ENCODE results near the gene ADGRG3.

The ADGRG3 gene

DNA sequence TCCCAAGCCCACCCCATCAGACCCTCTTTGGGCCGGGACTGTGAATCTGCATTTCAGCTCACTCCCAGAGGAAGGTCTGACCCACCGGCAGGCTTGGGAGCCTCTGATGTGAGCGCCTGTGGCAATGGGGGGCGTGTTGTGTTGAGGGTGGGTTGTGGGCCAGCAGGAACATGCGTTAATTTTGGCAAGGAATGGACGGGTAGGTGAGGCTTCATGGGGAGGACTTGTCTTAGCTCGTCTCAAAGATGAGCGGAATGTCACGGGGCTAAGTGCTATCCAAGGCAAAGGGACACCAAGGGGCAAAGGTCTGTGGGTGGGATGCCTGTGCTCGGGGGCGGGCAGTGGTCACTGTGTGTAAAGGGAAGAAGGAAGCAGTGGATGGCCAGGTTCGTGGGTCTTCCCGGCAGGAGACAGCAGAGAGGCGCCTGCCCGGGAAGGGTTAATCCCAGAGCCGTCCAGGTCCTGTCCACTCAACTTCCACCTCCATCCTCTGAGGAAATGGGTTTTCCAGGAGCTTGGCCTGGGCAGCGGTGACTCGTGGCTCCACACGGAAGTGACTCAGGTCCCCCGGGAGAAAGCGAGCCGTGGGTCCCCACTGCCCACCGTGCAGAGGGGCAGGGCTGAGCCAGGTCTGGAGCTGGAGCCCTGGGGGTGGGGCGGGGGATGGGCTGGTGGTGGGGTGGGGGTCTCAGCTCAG lies 22.3 kb upstream of the ADGRG3 start:
- TF ChIP-seq ESRRG (CRISPR knock-in tag; IDR thresholded peaks at IDR 0.05) (no peak), ZNF565 (CRISPR knock-in tag; conservative IDR thresholded peaks at IDR 0.05; ENCODE audit: low read depth) (no peak), ARNTL (CRISPR knock-in tag; IDR thresholded peaks at IDR 0.05; ENCODE audit: borderline replicate concordance, low read depth) (no peak), ZNF8 (CRISPR knock-in tag; IDR thresholded peaks at IDR 0.05) (no peak), SNAI2 (CRISPR knock-in tag; IDR thresholded peaks at IDR 0.05) (no peak), ISL1 (CRISPR knock-in tag; IDR thresholded peaks at IDR 0.05) (no peak), PPARA (CRISPR knock-in tag; IDR thresholded peaks at IDR 0.05; ENCODE audit: borderline replicate concordance) (no peak), ZNF70 (CRISPR knock-in tag; IDR thresholded peaks at IDR 0.05) (no peak), RARB (CRISPR knock-in tag; IDR thresholded peaks at IDR 0.05) (no peak), ZFP3 (CRISPR knock-in tag; IDR thresholded peaks at IDR 0.05) (no peak), GLIS3 (CRISPR knock-in tag; IDR thresholded peaks at IDR 0.05) (no peak), BACH2 (CRISPR knock-in tag; IDR thresholded peaks at IDR 0.05; ENCODE audit: borderline replicate concordance) (no peak), CSDC2 (CRISPR knock-in tag; IDR thresholded peaks at IDR 0.05) (no peak), ZFP30 (CRISPR knock-in tag; IDR thresholded peaks at IDR 0.05) (no peak)
- TF ChIP-seq, protein P1, sequence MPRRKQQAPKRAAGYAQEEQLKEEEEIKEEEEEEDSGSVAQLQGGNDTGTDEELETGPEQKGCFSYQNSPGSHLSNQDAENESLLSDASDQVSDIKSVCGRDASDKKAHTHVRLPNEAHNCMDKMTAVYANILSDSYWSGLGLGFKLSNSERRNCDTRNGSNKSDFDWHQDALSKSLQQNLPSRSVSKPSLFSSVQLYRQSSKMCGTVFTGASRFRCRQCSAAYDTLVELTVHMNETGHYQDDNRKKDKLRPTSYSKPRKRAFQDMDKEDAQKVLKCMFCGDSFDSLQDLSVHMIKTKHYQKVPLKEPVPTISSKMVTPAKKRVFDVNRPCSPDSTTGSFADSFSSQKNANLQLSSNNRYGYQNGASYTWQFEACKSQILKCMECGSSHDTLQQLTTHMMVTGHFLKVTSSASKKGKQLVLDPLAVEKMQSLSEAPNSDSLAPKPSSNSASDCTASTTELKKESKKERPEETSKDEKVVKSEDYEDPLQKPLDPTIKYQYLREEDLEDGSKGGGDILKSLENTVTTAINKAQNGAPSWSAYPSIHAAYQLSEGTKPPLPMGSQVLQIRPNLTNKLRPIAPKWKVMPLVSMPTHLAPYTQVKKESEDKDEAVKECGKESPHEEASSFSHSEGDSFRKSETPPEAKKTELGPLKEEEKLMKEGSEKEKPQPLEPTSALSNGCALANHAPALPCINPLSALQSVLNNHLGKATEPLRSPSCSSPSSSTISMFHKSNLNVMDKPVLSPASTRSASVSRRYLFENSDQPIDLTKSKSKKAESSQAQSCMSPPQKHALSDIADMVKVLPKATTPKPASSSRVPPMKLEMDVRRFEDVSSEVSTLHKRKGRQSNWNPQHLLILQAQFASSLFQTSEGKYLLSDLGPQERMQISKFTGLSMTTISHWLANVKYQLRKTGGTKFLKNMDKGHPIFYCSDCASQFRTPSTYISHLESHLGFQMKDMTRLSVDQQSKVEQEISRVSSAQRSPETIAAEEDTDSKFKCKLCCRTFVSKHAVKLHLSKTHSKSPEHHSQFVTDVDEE (CRISPR knock-in tag; IDR thresholded peaks at IDR 0.05), result no peak
- TF ChIP-seq, protein P2, sequence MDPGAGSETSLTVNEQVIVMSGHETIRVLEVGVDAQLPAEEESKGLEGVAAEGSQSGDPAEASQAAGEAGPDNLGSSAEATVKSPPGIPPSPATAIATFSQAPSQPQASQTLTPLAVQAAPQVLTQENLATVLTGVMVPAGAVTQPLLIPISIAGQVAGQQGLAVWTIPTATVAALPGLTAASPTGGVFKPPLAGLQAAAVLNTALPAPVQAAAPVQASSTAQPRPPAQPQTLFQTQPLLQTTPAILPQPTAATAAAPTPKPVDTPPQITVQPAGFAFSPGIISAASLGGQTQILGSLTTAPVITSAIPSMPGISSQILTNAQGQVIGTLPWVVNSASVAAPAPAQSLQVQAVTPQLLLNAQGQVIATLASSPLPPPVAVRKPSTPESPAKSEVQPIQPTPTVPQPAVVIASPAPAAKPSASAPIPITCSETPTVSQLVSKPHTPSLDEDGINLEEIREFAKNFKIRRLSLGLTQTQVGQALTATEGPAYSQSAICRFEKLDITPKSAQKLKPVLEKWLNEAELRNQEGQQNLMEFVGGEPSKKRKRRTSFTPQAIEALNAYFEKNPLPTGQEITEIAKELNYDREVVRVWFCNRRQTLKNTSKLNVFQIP (CRISPR knock-in tag; IDR thresholded peaks at IDR 0.05; ENCODE audit: borderline replicate concordance, low read depth), result no peak
- TF ChIP-seq, protein P3, sequence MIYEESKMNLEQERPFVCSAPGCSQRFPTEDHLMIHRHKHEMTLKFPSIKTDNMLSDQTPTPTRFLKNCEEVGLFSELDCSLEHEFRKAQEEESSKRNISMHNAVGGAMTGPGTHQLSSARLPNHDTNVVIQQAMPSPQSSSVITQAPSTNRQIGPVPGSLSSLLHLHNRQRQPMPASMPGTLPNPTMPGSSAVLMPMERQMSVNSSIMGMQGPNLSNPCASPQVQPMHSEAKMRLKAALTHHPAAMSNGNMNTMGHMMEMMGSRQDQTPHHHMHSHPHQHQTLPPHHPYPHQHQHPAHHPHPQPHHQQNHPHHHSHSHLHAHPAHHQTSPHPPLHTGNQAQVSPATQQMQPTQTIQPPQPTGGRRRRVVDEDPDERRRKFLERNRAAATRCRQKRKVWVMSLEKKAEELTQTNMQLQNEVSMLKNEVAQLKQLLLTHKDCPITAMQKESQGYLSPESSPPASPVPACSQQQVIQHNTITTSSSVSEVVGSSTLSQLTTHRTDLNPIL (CRISPR knock-in tag; IDR thresholded peaks at IDR 0.05; ENCODE audit: low read depth), result no peak
- ATAC-seq, result no peak

DNA sequence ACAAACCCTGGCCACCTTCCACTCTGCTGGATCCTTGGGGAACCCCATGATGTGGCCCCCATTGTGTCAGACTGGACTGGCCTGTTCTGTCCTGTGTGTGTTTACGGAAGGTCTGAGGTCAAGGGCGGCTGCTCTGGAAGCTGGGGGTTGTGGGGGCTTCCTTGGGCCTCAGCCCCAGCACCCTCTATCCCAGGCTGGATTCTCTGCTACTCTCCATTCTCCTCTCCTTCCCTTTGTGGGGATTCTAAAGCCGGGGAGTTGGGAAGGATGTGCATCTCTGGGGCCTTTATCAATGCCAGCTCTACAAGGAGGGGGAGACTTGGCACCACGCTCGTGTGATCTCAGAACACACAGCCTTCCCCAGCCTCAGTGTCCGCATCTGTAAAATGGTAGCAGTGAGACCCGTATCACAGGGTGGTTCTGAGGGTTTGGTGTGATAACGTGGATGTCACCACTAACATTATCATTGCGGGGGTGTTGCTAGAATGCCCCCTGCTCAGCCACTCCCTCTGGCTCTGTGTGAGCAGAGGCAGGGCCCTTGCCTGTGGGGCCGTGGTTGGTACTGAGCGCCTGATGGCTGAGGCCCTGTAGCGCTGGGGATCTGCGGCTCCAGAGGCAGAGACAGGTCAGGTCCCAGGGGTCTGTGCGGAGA lies 21.6 kb upstream of the ADGRG3 start:
- ATAC-seq, result no peak
- TF ChIP-seq ZC3H10 (CRISPR knock-in tag; IDR thresholded peaks at IDR 0.05), result no peak
- TF ChIP-seq CSDC2 (CRISPR knock-in tag; IDR thresholded peaks at IDR 0.05), result no peak
- no peak for TF ChIP-seq SNAI2 (CRISPR knock-in tag; IDR thresholded peaks at IDR 0.05)
- TF ChIP-seq ZNF8 (CRISPR knock-in tag; IDR thresholded peaks at IDR 0.05), result no peak
- no peak for TF ChIP-seq GLIS3 (CRISPR knock-in tag; IDR thresholded peaks at IDR 0.05)
- no peak for TF ChIP-seq PPARA (CRISPR knock-in tag; IDR thresholded peaks at IDR 0.05; ENCODE audit: borderline replicate concordance)
- no peak for TF ChIP-seq ZNF70 (CRISPR knock-in tag; IDR thresholded peaks at IDR 0.05)
- TF ChIP-seq, protein P2 (CRISPR knock-in tag; IDR thresholded peaks at IDR 0.05; ENCODE audit: borderline replicate concordance, low read depth), result no peak
- TF ChIP-seq ZFP3 (CRISPR knock-in tag; IDR thresholded peaks at IDR 0.05), result no peak
- no peak for TF ChIP-seq ARNTL (CRISPR knock-in tag; IDR thresholded peaks at IDR 0.05; ENCODE audit: borderline replicate concordance, low read depth)
- no peak for TF ChIP-seq TOX (CRISPR knock-in tag; IDR thresholded peaks at IDR 0.05; ENCODE audit: borderline replicate concordance)
- TF ChIP-seq BACH2 (CRISPR knock-in tag; IDR thresholded peaks at IDR 0.05; ENCODE audit: borderline replicate concordance), result no peak
- TF ChIP-seq, protein P4, sequence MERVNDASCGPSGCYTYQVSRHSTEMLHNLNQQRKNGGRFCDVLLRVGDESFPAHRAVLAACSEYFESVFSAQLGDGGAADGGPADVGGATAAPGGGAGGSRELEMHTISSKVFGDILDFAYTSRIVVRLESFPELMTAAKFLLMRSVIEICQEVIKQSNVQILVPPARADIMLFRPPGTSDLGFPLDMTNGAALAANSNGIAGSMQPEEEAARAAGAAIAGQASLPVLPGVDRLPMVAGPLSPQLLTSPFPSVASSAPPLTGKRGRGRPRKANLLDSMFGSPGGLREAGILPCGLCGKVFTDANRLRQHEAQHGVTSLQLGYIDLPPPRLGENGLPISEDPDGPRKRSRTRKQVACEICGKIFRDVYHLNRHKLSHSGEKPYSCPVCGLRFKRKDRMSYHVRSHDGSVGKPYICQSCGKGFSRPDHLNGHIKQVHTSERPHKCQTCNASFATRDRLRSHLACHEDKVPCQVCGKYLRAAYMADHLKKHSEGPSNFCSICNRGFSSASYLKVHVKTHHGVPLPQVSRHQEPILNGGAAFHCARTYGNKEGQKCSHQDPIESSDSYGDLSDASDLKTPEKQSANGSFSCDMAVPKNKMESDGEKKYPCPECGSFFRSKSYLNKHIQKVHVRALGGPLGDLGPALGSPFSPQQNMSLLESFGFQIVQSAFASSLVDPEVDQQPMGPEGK (CRISPR knock-in tag; IDR thresholded peaks at IDR 0.05; ENCODE audit: borderline replicate concordance), result no peak
- TF ChIP-seq ZNF565 (CRISPR knock-in tag; conservative IDR thresholded peaks at IDR 0.05; ENCODE audit: low read depth), result no peak
- TF ChIP-seq ZFP30 (CRISPR knock-in tag; IDR thresholded peaks at IDR 0.05), result no peak
- TF ChIP-seq, protein P1 (CRISPR knock-in tag; IDR thresholded peaks at IDR 0.05), result no peak
- no peak for TF ChIP-seq ESRRG (CRISPR knock-in tag; IDR thresholded peaks at IDR 0.05)
- TF ChIP-seq, protein P5, sequence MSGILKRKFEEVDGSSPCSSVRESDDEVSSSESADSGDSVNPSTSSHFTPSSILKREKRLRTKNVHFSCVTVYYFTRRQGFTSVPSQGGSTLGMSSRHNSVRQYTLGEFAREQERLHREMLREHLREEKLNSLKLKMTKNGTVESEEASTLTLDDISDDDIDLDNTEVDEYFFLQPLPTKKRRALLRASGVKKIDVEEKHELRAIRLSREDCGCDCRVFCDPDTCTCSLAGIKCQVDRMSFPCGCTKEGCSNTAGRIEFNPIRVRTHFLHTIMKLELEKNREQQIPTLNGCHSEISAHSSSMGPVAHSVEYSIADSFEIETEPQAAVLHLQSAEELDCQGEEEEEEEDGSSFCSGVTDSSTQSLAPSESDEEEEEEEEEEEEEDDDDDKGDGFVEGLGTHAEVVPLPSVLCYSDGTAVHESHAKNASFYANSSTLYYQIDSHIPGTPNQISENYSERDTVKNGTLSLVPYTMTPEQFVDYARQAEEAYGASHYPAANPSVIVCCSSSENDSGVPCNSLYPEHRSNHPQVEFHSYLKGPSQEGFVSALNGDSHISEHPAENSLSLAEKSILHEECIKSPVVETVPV (CRISPR knock-in tag; IDR thresholded peaks at IDR 0.05), result no peak
- TF ChIP-seq, protein P3 (CRISPR knock-in tag; IDR thresholded peaks at IDR 0.05; ENCODE audit: low read depth), result no peak
